ENCODE data around the gene CLASRP. TPM values are rescaled to one million over a fixed set of nuclear protein-coding genes. Genes with fewer than 3 reads are reported as not detected.
"Not testable (repeated sequence)": the region's sequence is repeated elsewhere in the genome, so short reads cannot be mapped to it uniquely, and the experiment has no call there.

The CLASRP gene
- polyA plus RNA-seq, 1 donor (not counting 4 experiments of a cell fraction or from before 2014, with no cell fraction given): 21.4 TPM

- H3K4me1 ChIP-seq (ENCODE audit: control insufficient read depth, extremely low read depth, insufficient read depth, low read length): peaks cover 7% of the 10 kb centered on the region
- H3K4me2 ChIP-seq (ENCODE audit: control insufficient read depth, extremely low read depth, insufficient read depth, low read depth, low read length): no peak overlapping the region
- no peak overlapping the region for H3K9ac ChIP-seq (ENCODE audit: control insufficient read depth, extremely low read depth, insufficient read depth, low read length)
- H3K9me3 ChIP-seq (ENCODE audit: control insufficient read depth, low read depth, low read length): no peaks in the 10 kb centered on the region
- peaks cover 3% of the 10 kb centered on the region for H3K9me1 ChIP-seq (ENCODE audit: control insufficient read depth, extremely low read depth, insufficient read depth, low read length)
- no peak overlapping the region for H2AFZ ChIP-seq (ENCODE audit: control insufficient read depth, low read length)
- no peaks in the 10 kb centered on the region for H3K27me3 ChIP-seq (ENCODE audit: control insufficient read depth, extremely low read depth, insufficient read depth, low read length)
- FAIRE-seq (no peak), DNase-seq (ENCODE audit: low read depth, low spot score) (no peak)
- peaks cover 35% of the 10 kb centered on the region for H4K20me1 ChIP-seq (ENCODE audit: control insufficient read depth, extremely low read depth, insufficient read depth, low read length)
- peaks cover 54% of the 10 kb centered on the region for H3K79me2 ChIP-seq (ENCODE audit: control insufficient read depth, insufficient read depth, low read length)
- no peak for TF ChIP-seq CTCF (optimal IDR thresholded peaks at IDR 0.05 in 1 of 3, IDR thresholded peaks at IDR 0.05 in 1 of 3, conservative IDR thresholded peaks at IDR 0.05 in 1 of 3; ENCODE audit: extremely low read depth in 1 of 3, insufficient read depth in 2 of 3, low read length in 3 of 3)
- no peak for TF ChIP-seq EZH2 (IDR thresholded peaks at IDR 0.05; ENCODE audit: low read length)
- H3K27ac ChIP-seq (ENCODE audit: control insufficient read depth, insufficient read depth, low read length): no peak overlapping the region
- dilution Hi-C loops (cut with MboI; ENCODE audit: extremely low pct_ligation_motif_present, low sequenced_read_pairs): no loop called here
- H3K36me3 ChIP-seq (ENCODE audit: control insufficient read depth in 2 of 2, extremely low read depth in 1 of 2, insufficient read depth in 2 of 2, low read length in 2 of 2): peaks cover 0 to 4% of the 10 kb centered on the region in 2 experiments
- H3K4me3 ChIP-seq (ENCODE audit: control insufficient read depth in 2 of 3, extremely low read depth in 1 of 3, insufficient read depth in 2 of 3, low read depth in 1 of 3, low read length in 3 of 3): no peak overlapping the region
These were observed 79.3 kb downstream of the CLASRP start for GRCh38 chr19:45118106-45118505.

- H3K4me3 ChIP-seq (ENCODE audit: control insufficient read depth in 2 of 3, extremely low read depth in 1 of 3, insufficient read depth in 2 of 3, low read depth in 1 of 3, low read length in 3 of 3); H3K27me3 ChIP-seq (ENCODE audit: control insufficient read depth, extremely low read depth, insufficient read depth, low read length); FAIRE-seq; dilution Hi-C loops (cut with MboI; ENCODE audit: extremely low pct_ligation_motif_present, low sequenced_read_pairs); H3K9me1 ChIP-seq (ENCODE audit: control insufficient read depth, extremely low read depth, insufficient read depth, low read length); H3K9me3 ChIP-seq (ENCODE audit: control insufficient read depth, low read depth, low read length); H3K9ac ChIP-seq (ENCODE audit: control insufficient read depth, extremely low read depth, insufficient read depth, low read length); H3K36me3 ChIP-seq (ENCODE audit: control insufficient read depth in 2 of 2, extremely low read depth in 1 of 2, insufficient read depth in 2 of 2, low read length in 2 of 2); DNase-seq (ENCODE audit: low read depth, low spot score); H3K4me2 ChIP-seq (ENCODE audit: control insufficient read depth, extremely low read depth, insufficient read depth, low read depth, low read length); H2AFZ ChIP-seq (ENCODE audit: control insufficient read depth, low read length); H3K27ac ChIP-seq (ENCODE audit: control insufficient read depth, insufficient read depth, low read length): not testable (repeated sequence)
- H3K79me2 ChIP-seq (ENCODE audit: control insufficient read depth, insufficient read depth, low read length): peaks cover 49% of the 10 kb centered on the region
- peaks cover 13% of the 10 kb centered on the region for H3K4me1 ChIP-seq (ENCODE audit: control insufficient read depth, extremely low read depth, insufficient read depth, low read length)
- peaks cover 32% of the 10 kb centered on the region for H4K20me1 ChIP-seq (ENCODE audit: control insufficient read depth, extremely low read depth, insufficient read depth, low read length)
These were observed 79.9 kb downstream of the CLASRP start for GRCh38 chr19:45118591-45119355.
